GM19395 (cell line): ENCODE results near the gene TSC22D1.
"Not testable (repeated sequence)": the region's sequence is repeated elsewhere in the genome, so short reads cannot be mapped to it uniquely, and the experiment has no call there.

Experiments used
- ATAC-seq: cut with Tn5 transposase; IDR thresholded peaks from one replicate; pipeline ENCODE4 v1.9.1; 2021; ENCODE audit warnings: mild to moderate bottlenecking, moderate library complexity; ENCODE audit not compliant: unreplicated experiment

TSC22D1 gene

GRCh38 chr13:44456212-44456611 is 119.9 kb downstream of the TSC22D1 start:
- not testable (repeated sequence) for ATAC-seq

GRCh38 chr13:44455769-44456168 is 120.4 kb downstream of the TSC22D1 start:
- ATAC-seq, result no peak

GRCh38 chr13:44453881-44454280 is 122.2 kb downstream of the TSC22D1 start:
- ATAC-seq, result no peak

GRCh38 chr13:44453069-44453468 is 123.1 kb downstream of the TSC22D1 start:
- ATAC-seq, result no peak

GRCh38 chr13:44452418-44452817 is 123.7 kb downstream of the TSC22D1 start:
- no peak for ATAC-seq

- ATAC-seq, result no peak
Observed at GRCh38 chr13:44451651-44452050, 124.5 kb downstream of the TSC22D1 start.

- no peak for ATAC-seq
Observed at GRCh38 chr13:44451126-44451525, 125.0 kb downstream of the TSC22D1 start.

- no peak for ATAC-seq
Observed at GRCh38 chr13:44449999-44450821, 125.9 kb downstream of the TSC22D1 start.

- no peak for ATAC-seq
Observed at GRCh38 chr13:44448875-44449274, 127.3 kb downstream of the TSC22D1 start.

- no peak for ATAC-seq
Observed at GRCh38 chr13:44448373-44448772, 127.8 kb downstream of the TSC22D1 start.

GRCh38 chr13:44447783-44448321 is 128.3 kb downstream of the TSC22D1 start:
- no peak for ATAC-seq

- ATAC-seq, result no peak
Observed at GRCh38 chr13:44440046-44440608, 136.0 kb downstream of the TSC22D1 start.

GRCh38 chr13:44439452-44440024 is 136.6 kb downstream of the TSC22D1 start:
- ATAC-seq, result no peak

GRCh38 chr13:44438234-44438579 is 137.9 kb downstream of the TSC22D1 start:
- ATAC-seq, result no peak

GRCh38 chr13:44437356-44438233 is 138.5 kb downstream of the TSC22D1 start:
- no peak for ATAC-seq

- no peak for ATAC-seq
Observed at GRCh38 chr13:44436589-44437337, 139.4 kb downstream of the TSC22D1 start.

- no peak for ATAC-seq
Observed at GRCh38 chr13:44435919-44436510, 140.1 kb downstream of the TSC22D1 start.

GRCh38 chr13:44435142-44435918 is 140.8 kb downstream of the TSC22D1 start:
- ATAC-seq, result peak; percentile 76

- no peak for ATAC-seq
Observed at GRCh38 chr13:44434766-44435141, 141.4 kb downstream of the TSC22D1 start.
